HG03060 (cell line): ENCODE measurements around the gene PLCD1.
"Not testable (repeated sequence)": the region's sequence is repeated elsewhere in the genome, so short reads cannot be mapped to it uniquely, and the experiment has no call there.

ENCODE experiments used
- ATAC-seq: cut with Tn5 transposase; IDR thresholded peaks from one replicate; pipeline ENCODE4 v1.9.1; 2021; ENCODE audit warnings: low read depth, moderate number of reproducible peaks; ENCODE audit not compliant: unreplicated experiment

PLCD1 gene

GRCh38 chr3:37988376-37988775 lies 41.1 kb downstream of the PLCD1 start:
- not testable (repeated sequence) for ATAC-seq

GRCh38 chr3:37987751-37988179 lies 41.7 kb downstream of the PLCD1 start:
- no peak for ATAC-seq

- ATAC-seq: no peak
These were observed 42.1 kb downstream of the PLCD1 start for GRCh38 chr3:37987315-37987697.

GRCh38 chr3:37986479-37987314 lies 42.7 kb downstream of the PLCD1 start:
- ATAC-seq: no peak

GRCh38 chr3:37985637-37986320 lies 43.7 kb downstream of the PLCD1 start:
- no peak for ATAC-seq

- ATAC-seq: no peak
These were observed 44.8 kb downstream of the PLCD1 start for GRCh38 chr3:37984596-37984995.

GRCh38 chr3:37984051-37984450 lies 45.4 kb downstream of the PLCD1 start:
- no peak for ATAC-seq

GRCh38 chr3:37982331-37982730 lies 47.1 kb downstream of the PLCD1 start:
- no peak for ATAC-seq

- no peak for ATAC-seq
These were observed 48.1 kb downstream of the PLCD1 start for GRCh38 chr3:37981348-37981664.

- ATAC-seq: no peak
These were observed 48.7 kb downstream of the PLCD1 start for GRCh38 chr3:37980462-37981347.

GRCh38 chr3:37979541-37980461 lies 49.6 kb downstream of the PLCD1 start:
- no peak for ATAC-seq

- no peak for ATAC-seq
These were observed 55.0 kb downstream of the PLCD1 start for GRCh38 chr3:37974121-37975083.

- no peak for ATAC-seq
These were observed 56.0 kb downstream of the PLCD1 start for GRCh38 chr3:37973246-37974054.

- ATAC-seq: not testable (repeated sequence)
These were observed 57.4 kb downstream of the PLCD1 start for GRCh38 chr3:37972056-37972455.

GRCh38 chr3:37971467-37971866 lies 58.0 kb downstream of the PLCD1 start:
- ATAC-seq: no peak

GRCh38 chr3:37970802-37971201 lies 58.6 kb downstream of the PLCD1 start:
- no peak for ATAC-seq

GRCh38 chr3:37969596-37970100 lies 59.8 kb downstream of the PLCD1 start:
- ATAC-seq: no peak
